Bronchial epithelial cell (primary cell): ENCODE measurements around the gene GUCY1A2. TPM values are rescaled to one million over a fixed set of nuclear protein-coding genes. Genes with fewer than 3 reads are reported as not detected.

Experiments used
- DNase-seq: peaks from one replicate; pipeline ENCODE4 v3.0.0-alpha.2; 2010; ENCODE audit warnings: low read depth
- FAIRE-seq: peaks from 2 replicates; lab custom pipeline; 2011; peaks lifted over from hg19 to GRCh38; lab: Jason Lieb, UNC
- H3K27me3 ChIP-seq: 2 replicates; pipeline ENCODE4 v1.5.1; 2011; ENCODE audit warnings: low read length; ENCODE audit not compliant: control insufficient read depth, insufficient read depth
- H3K36me3 ChIP-seq: 2 replicates; pipeline ENCODE4 v1.5.1; 2011; ENCODE audit warnings: low read length; ENCODE audit not compliant: control insufficient read depth, insufficient read depth
- H3K4me3 ChIP-seq: 2 replicates; pipeline ENCODE4 v1.5.1; 2011; ENCODE audit warnings: mild to moderate bottlenecking, low read depth, low read length, control low read depth
- CTCF ChIP-seq: IDR thresholded peaks from 2 replicates; pipeline ENCODE4 v1.5.1; 2011; ENCODE audit warnings: mild to moderate bottlenecking, moderate library complexity, low read length, control low read depth, inconsistent platforms; ENCODE audit not compliant: insufficient read depth, severe bottlenecking
- total RNA-seq: library from RNA; depleted of rRNA; stranded (reverse); fragments of >200 nt; gene quantifications from 2 replicates; pipeline ENCODE4 v1.2.1, GENCODE V29; 2014

Gene GUCY1A2
- total RNA-seq, 1 donor from 2014 or later: not detected

- FAIRE-seq (no peak), DNase-seq (no peak)
- H3K36me3 ChIP-seq: no peaks in the 10 kb centered on the region
- no peak for TF ChIP-seq CTCF
- H3K27me3 ChIP-seq: no peaks in the 10 kb centered on the region
- no peak overlapping the region for H3K4me3 ChIP-seq
Measured at GRCh38 chr11:106971864-106972263, 46.4 kb downstream of the GUCY1A2 start.

- no peak for TF ChIP-seq CTCF
- FAIRE-seq (no peak), DNase-seq (no peak)
- H3K4me3 ChIP-seq: no peak overlapping the region
- H3K27me3 ChIP-seq: no peaks in the 10 kb centered on the region
- no peaks in the 10 kb centered on the region for H3K36me3 ChIP-seq
Measured at GRCh38 chr11:106969644-106970355, 48.5 kb downstream of the GUCY1A2 start.

- FAIRE-seq: no peak
- H3K4me3 ChIP-seq: no peak overlapping the region
- H3K36me3 ChIP-seq: no peaks in the 10 kb centered on the region
- DNase-seq: no peak
- no peak for TF ChIP-seq CTCF
- H3K27me3 ChIP-seq: no peaks in the 10 kb centered on the region
Measured at GRCh38 chr11:106962995-106963394, 55.3 kb downstream of the GUCY1A2 start.

GRCh38 chr11:106961518-106961917, 56.8 kb downstream of the GUCY1A2 start:
- no peak overlapping the region for H3K4me3 ChIP-seq
- H3K27me3 ChIP-seq: no peaks in the 10 kb centered on the region
- FAIRE-seq: no peak
- DNase-seq: peak; percentile 73
- H3K36me3 ChIP-seq: no peaks in the 10 kb centered on the region
- TF ChIP-seq CTCF: no peak

- no peak for TF ChIP-seq CTCF
Measured at GRCh38 chr11:106961048-106961447, 57.2 kb downstream of the GUCY1A2 start.

GRCh38 chr11:106959800-106960199, 58.5 kb downstream of the GUCY1A2 start:
- no peak for DNase-seq
- no peaks in the 10 kb centered on the region for H3K27me3 ChIP-seq
- no peak overlapping the region for H3K4me3 ChIP-seq
- no peak for TF ChIP-seq CTCF
- H3K36me3 ChIP-seq: no peaks in the 10 kb centered on the region
- FAIRE-seq: no peak

More at GRCh38 chr11:106961048-106961447, 57.2 kb downstream of the GUCY1A2 start:
- Histone ChIP-seq H3K27me3 (no peaks in the 10 kb centered on the region), H3K4me3 (no peak overlapping the region), H3K36me3 (no peaks in the 10 kb centered on the region)
- no peak for DNase-seq
- FAIRE-seq: no peak
